Measurements from ENCODE around the gene IL4R. TPM values are rescaled to one million over a fixed set of nuclear protein-coding genes. Genes with fewer than 3 reads are reported as not detected.

Gene IL4R
- total RNA-seq, 1 experiment from 2014 or later, result 28.6 TPM

DNA sequence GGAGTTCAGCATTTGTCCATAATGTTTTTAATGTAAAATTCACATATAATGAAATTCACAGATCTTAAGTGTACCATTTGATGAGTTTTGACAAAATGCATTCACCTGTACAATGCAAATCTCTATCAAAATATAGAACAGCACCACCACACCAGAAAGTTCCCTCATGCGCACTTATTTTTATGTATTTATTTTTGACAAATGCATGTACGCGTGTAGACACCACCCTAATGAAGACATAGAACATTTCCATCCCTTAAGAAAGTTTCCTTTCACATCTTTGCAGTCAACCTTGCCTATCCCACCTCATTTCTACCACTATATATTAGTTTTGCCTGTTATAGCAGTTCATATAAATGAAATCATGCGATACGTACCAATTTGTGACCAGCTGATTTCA is 15.6 kb upstream of the IL4R start:
- Histone ChIP-seq H2BK12ac (ENCODE audit: insufficient read length, low read depth, low read length) (no peak overlapping the region), H3K9me3 (ENCODE audit: control insufficient read depth, low read depth, low read length) (no peaks in the 10 kb centered on the region), H3K79me1 (ENCODE audit: insufficient read depth, low read depth, low read length, poor library complexity, severe bottlenecking) (no peaks in the 10 kb centered on the region), H3K79me2 (ENCODE audit: insufficient read depth, low read length) (no peaks in the 10 kb centered on the region), H2BK15ac (ENCODE audit: low read depth, low read length) (no peak overlapping the region), H4K5ac (ENCODE audit: insufficient read length, low read depth, low read length) (no peak overlapping the region), H3K27ac (ENCODE audit: insufficient read length, low read depth, low read length) (no peak overlapping the region), H3K23me2 (ENCODE audit: insufficient read length, low read depth, low read length, poor library complexity, severe bottlenecking) (no peaks in the 10 kb centered on the region), H3K27me3 (ENCODE audit: insufficient read depth, low read length) (no peaks in the 10 kb centered on the region), H4K8ac (replicated peaks; ENCODE audit: insufficient read length, low read depth, low read length) (no peak overlapping the region), H3K23ac (ENCODE audit: insufficient read length, low read depth, low read length) (no peak overlapping the region), H3K14ac (ENCODE audit: insufficient read depth, low read length) (no peak overlapping the region), H2BK5ac (ENCODE audit: insufficient read length, low read length) (no peak overlapping the region), H3K4ac (ENCODE audit: low read depth, low read length) (no peak overlapping the region), H3K4me2 (ENCODE audit: insufficient read depth, insufficient read length, low read length) (no peak overlapping the region), H4K91ac (ENCODE audit: insufficient read length, low read depth, low read length) (no peak overlapping the region), H3K18ac (ENCODE audit: insufficient read length, low read depth, low read length) (no peak overlapping the region), H3K9ac (ENCODE audit: extremely low read depth, insufficient read length, low read length) (no peak overlapping the region), H2BK20ac (ENCODE audit: low read depth, low read length, poor library complexity, severe bottlenecking) (no peak overlapping the region), H3T11ph (ENCODE audit: low read length) (no peak overlapping the region), H2AK5ac (ENCODE audit: insufficient read length, low read length) (no peak overlapping the region), H4K20me1 (ENCODE audit: control insufficient read depth, insufficient read depth, insufficient read length) (no peaks in the 10 kb centered on the region), H3K4me1 (ENCODE audit: insufficient read depth, low read length) (no peaks in the 10 kb centered on the region), H2AFZ (ENCODE audit: low read length) (no peak overlapping the region), H3K56ac (ENCODE audit: insufficient read length, low read depth, low read length) (no peak overlapping the region), H2BK120ac (ENCODE audit: low read depth, low read length, poor library complexity, severe bottlenecking) (no peak overlapping the region)
- DNase-seq, result no peak
- no peak overlapping the region for H3K4me3 Mint-ChIP-seq
- H3K27ac Mint-ChIP-seq, result no peak overlapping the region
- peaks cover 4% of the 10 kb centered on the region; the same call in 1 of the 2 replicates for H3K27me3 Mint-ChIP-seq (ENCODE audit: low read depth)
- TF ChIP-seq, protein P1, sequence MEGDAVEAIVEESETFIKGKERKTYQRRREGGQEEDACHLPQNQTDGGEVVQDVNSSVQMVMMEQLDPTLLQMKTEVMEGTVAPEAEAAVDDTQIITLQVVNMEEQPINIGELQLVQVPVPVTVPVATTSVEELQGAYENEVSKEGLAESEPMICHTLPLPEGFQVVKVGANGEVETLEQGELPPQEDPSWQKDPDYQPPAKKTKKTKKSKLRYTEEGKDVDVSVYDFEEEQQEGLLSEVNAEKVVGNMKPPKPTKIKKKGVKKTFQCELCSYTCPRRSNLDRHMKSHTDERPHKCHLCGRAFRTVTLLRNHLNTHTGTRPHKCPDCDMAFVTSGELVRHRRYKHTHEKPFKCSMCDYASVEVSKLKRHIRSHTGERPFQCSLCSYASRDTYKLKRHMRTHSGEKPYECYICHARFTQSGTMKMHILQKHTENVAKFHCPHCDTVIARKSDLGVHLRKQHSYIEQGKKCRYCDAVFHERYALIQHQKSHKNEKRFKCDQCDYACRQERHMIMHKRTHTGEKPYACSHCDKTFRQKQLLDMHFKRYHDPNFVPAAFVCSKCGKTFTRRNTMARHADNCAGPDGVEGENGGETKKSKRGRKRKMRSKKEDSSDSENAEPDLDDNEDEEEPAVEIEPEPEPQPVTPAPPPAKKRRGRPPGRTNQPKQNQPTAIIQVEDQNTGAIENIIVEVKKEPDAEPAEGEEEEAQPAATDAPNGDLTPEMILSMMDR (conservative IDR thresholded peaks at IDR 0.05), result no peak
- H3K36me3 Mint-ChIP-seq (ENCODE audit: insufficient read depth in 1 of 3, low read depth in 3 of 3), result no peaks in the 10 kb centered on the region
- H3K9me3 Mint-ChIP-seq, result no peaks in the 10 kb centered on the region
- H3K4me1 Mint-ChIP-seq, result 0 out of 4 replicates have a peak, but pooled peaks cover 3 to 5% of the 10 kb centered on the region in 2 experiments
- no CpG with 5 or more reads among the region's 5 CpGs for WGBS (ENCODE audit: extremely low coverage, insufficient read length, low lambda C conversion rate)
